Epithelial cell of proximal tubule (primary cell): ENCODE measurements around the gene NTM. TPM values are rescaled to one million over a fixed set of nuclear protein-coding genes. Genes with fewer than 3 reads are reported as not detected.

Experiments
- DNase-seq: peaks from one replicate; pipeline ENCODE4 v3.0.0-alpha.2; 2011; ENCODE audit warnings: low read depth
- H3K4me3 ChIP-seq: 2 replicates; pipeline ENCODE4 v1.5.1; 2011; ENCODE audit warnings: low read depth, mild to moderate bottlenecking, low read length
- total RNA-seq: library from RNA; depleted of rRNA; stranded (reverse); fragments of >200 nt; gene quantifications from 2 replicates; pipeline ENCODE4 v1.2.3, GENCODE V29; 2015
- TF ChIP-seq, protein P1 (sequence below): conservative IDR thresholded peaks from 2 replicates; pipeline ENCODE4 v1.5.1; 2012; ENCODE audit warnings: low read depth, mild to moderate bottlenecking, low read length

The NTM gene
- total RNA-seq, 1 donor from 2014 or later, result 5.3 TPM

DNA sequence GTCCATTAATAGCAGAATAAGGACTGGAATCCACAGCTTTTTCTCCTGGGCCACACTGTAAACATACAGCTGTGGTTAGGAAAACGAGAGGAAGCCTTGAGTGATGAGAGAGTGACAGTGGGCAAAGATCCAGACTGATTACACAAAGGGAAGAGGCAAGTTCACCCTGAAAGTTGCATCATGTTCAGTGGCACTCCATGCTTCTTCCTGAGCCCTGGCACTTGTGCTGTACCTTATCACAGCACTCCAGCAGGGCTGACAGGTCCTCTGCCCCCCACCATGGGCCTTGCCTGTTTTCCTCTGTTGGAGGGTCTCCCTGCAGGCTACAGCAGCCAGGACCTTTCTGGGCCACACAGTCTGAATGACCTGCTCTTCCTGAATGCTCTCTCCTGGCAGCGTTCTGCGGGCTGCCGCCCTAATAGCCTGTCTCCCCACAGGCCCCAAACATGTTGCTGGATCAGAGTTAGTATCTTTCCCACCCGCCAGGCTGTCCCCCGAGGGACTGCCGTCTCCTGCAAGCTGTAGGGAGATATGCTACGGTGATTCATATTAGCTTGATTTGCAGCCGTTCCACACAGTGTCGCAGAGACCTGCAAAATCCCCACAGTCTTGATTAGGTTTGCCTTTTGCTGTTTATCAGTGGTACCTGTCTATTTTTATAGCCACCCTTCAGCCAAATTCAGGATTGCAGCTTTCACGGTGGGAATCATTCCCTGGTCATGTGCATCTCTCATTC, 60.2 kb downstream of the NTM start:
- no peak for DNase-seq
- no peak overlapping the region for H3K4me3 ChIP-seq
- TF ChIP-seq, protein P1, sequence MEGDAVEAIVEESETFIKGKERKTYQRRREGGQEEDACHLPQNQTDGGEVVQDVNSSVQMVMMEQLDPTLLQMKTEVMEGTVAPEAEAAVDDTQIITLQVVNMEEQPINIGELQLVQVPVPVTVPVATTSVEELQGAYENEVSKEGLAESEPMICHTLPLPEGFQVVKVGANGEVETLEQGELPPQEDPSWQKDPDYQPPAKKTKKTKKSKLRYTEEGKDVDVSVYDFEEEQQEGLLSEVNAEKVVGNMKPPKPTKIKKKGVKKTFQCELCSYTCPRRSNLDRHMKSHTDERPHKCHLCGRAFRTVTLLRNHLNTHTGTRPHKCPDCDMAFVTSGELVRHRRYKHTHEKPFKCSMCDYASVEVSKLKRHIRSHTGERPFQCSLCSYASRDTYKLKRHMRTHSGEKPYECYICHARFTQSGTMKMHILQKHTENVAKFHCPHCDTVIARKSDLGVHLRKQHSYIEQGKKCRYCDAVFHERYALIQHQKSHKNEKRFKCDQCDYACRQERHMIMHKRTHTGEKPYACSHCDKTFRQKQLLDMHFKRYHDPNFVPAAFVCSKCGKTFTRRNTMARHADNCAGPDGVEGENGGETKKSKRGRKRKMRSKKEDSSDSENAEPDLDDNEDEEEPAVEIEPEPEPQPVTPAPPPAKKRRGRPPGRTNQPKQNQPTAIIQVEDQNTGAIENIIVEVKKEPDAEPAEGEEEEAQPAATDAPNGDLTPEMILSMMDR, result no peak

DNA sequence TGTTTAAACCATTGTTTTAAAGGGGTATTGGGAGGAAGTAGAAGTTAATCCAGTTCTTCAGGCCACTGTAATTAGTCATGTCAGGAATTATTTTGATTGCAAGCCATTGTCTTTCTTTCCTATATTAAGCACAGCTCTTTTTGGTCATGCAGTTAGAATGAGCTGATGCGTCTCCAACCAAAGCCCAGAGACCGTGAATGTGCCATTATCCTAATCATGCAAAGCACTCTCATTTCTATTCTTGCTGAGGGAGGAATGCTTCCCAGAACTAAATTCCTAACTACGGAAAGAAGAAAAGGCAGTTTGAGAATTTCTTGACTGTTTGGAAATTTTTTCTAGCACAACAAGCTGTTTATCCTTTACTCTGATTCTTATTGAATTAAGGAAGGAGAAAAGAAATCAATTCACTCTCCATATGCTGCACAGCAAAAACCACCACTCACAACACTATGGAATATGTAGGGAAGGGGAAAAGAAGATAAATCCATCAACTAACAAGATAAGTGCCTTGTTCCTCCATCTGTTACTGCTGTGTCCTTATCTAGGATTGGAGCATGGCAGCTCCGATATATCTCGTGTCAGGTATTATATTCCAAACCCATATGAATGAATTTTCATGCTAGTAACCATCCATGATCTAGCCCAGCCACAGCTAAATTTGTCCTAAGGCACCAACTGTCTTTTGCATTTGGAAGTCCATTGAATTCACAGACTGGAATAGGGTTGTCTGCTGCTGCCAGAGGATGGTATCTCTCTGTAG, 70.8 kb downstream of the NTM start:
- DNase-seq, result no peak
- H3K4me3 ChIP-seq, result no peak overlapping the region
- TF ChIP-seq, protein P1, result no peak

DNA sequence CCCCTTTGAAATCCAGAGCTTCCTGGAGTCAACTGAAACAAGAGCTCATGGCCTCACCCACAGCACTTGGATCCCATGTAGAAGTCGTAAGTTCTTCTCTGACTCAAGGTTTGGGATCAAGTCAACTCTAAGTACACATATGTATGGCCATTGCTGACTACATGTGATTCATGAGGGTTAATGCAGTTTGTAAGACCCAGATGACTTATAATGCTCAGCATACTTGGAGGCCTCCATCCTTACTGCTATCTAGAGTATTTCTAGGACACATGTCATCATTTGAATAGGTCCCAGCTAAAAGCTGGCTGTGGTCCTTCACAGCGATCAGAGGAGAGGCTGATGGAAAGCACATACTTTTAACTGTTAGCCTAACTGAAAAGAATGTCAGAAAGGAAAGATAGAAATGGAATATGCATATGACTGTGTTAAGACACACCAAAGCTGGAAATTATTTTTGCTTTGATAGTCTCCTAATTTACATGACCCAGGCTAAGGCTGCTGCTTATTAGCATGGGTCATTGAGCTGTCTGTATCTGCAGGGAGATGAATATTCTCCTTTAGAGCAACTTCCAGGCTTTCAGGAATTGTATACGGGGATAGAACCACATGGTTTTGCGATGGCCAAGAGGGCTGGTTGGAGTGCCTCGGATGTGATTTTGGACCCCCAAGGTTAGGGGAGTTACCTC, 76.3 kb downstream of the NTM start:
- no peak for DNase-seq
- H3K4me3 ChIP-seq, result no peak overlapping the region
- TF ChIP-seq, protein P1, result no peak

DNA sequence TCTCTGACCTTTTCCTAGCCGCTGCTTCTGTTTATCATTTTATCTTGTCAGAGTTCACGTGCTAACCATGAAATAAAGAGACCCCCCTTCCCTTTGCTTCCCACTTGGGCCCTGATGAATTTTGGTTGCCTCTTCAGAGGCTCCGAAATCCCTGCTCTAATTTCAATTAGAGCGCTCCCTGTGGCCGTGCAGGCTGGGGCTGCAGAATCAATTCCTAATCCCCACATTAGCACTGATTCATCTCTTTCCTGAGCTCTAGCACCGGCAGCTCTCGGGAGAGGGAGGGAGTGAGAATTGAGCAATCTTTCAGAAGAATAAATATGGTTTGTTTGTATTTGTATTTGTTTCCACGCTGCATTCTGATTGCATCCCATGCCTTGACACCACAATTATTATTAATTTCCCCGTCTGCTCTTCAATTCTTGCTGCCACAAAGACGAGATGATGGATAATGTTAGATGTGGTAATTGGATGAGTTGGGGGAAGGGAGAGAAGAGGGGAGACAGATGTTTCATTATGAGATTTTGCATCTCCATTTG, 76.9 kb downstream of the NTM start:
- TF ChIP-seq, protein P1, result no peak
- H3K4me3 ChIP-seq, result no peak overlapping the region
- DNase-seq, result no peak

DNA sequence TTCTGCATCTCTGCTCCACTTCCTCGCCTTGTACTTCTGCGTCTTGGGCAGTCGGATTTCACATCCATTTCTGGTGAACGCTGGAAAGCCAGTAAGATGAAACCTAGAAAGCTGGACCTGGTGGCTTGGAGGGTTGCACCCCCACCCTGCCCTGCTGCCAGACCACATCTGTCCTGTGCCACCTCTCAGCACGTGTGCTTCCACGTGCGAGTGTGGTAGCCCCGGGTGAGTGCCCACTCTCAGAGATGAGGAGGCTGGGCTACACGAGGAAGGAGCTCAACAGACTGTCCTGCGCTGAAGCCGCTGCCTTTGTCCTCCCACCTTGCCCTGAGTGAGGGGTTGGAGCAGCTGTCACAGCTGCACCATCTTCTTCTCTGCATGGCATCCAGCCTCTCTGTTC, 77.5 kb downstream of the NTM start:
- no peak for DNase-seq
- TF ChIP-seq, protein P1, result no peak

DNA sequence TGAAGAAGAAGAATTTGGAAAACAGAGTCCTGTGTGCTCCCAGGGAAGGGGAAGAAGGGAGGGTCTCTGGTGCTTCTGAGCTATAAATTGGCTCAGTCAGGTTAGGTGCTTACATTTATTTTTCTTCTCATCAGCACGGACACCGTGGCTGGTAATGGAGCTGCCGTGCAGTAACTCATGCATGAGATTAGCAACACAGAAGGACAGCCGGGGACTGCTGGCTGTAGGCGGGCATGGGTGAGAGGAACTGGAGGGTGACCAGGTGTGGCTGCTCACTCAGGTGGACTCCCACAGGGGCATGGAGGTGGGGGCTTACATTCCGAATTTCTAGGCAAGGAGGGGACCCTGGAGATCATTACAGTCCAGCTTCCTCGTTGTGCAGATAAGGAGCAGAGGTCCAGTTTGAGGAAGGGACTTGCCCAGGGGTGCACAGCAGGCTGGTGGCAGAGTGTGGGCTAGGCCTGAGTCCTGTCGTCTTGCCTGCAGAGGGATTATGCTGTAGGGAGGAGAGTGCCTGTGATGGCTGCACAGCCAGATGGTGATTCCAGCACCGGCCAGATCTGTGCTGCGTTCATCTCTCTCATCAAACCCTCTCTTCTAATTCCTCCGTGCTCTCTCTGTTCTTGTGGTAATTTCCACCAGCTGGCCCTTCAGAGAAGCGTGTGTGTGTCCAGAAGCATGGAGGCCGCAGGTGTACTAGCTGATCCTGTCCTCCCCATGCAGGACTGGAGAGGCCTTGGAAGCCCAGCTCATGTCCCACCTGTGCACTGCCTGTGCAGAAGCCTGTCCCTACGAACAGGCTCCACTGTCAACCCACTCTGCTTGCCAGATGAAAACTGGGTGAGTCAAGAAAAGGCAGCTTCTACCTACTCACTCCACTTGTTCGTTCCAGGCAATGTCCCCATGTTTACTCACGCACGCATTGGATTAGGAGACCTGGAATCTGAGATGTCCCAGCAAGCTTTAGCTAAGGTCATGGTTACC, 78.9 kb downstream of the NTM start:
- no peak overlapping the region for H3K4me3 ChIP-seq
- TF ChIP-seq, protein P1, result no peak
- DNase-seq, result no peak

More for the DNA sequence above, 77.5 kb downstream of the NTM start:
- H3K4me3 ChIP-seq, result no peak overlapping the region
